H1 (cell line): ENCODE data around the gene ZNF525. TPM values are rescaled to one million over a fixed set of nuclear protein-coding genes. Genes with fewer than 3 reads are reported as not detected.

Experiments used
- CTCF ChIA-PET: fragments of 300-600 bp; sonication (Branson Sonifier 250); formaldehyde crosslinking; loops from one replicate; lab custom pipeline; 2021; ENCODE audit not compliant: partially characterized antibody; lab: Charles Lee
- POLR2A ChIA-PET: fragments of 300-600 bp; sonication (Branson Sonifier 250); formaldehyde crosslinking; loops from one replicate; lab custom pipeline; 2021; ENCODE audit warnings: inconsistent platforms; ENCODE audit not compliant: partially characterized antibody; lab: Charles Lee
- DNase-seq, 2 experiments: peaks; one replicate each; pipeline versions ENCODE4 v3.0.0 to v3.0.0-alpha.2; 2010 to 2022; ENCODE audit warnings: low spot score in 2 of 2, low read depth in 1 of 2, mixed read lengths in 1 of 2
- FAIRE-seq: peaks from 2 replicates; lab custom pipeline; 2011; peaks lifted over from hg19 to GRCh38; lab: Jason Lieb, UNC
- H2AFZ ChIP-seq: 2 replicates; pipeline ENCODE4 v1.8.1; 2012; ENCODE audit warnings: low read length, inconsistent platforms
- H2AK5ac ChIP-seq: 2 replicates; pipeline ENCODE4 v1.6.1; 2013; ENCODE audit warnings: low read depth, low read length
- H2BK120ac ChIP-seq: replicated peaks from 2 replicates; pipeline ENCODE3; 2013; ENCODE audit warnings: low read depth, low read length, inconsistent platforms
- H2BK12ac ChIP-seq: 2 replicates; pipeline ENCODE4 v1.6.1; 2013; ENCODE audit warnings: low read depth, low read length
- H2BK15ac ChIP-seq: 2 replicates; pipeline ENCODE4 v1.6.1; 2013; ENCODE audit warnings: low read length
- H2BK20ac ChIP-seq: 2 replicates; pipeline ENCODE4 v1.6.1; 2013; ENCODE audit warnings: low read length
- H2BK5ac ChIP-seq: 2 replicates; pipeline ENCODE4 v1.6.1; 2013; ENCODE audit warnings: low read depth, low read length
- H3K14ac ChIP-seq: 2 replicates; pipeline ENCODE4 v1.6.1; 2013; ENCODE audit warnings: inconsistent platforms; ENCODE audit not compliant: insufficient read length
- H3K18ac ChIP-seq: 2 replicates; pipeline ENCODE4 v1.6.1; 2013; ENCODE audit warnings: low read length; ENCODE audit errors: extremely low read depth
- H3K23ac ChIP-seq: 2 replicates; pipeline ENCODE4 v1.6.1; 2013; ENCODE audit warnings: inconsistent platforms; ENCODE audit not compliant: insufficient read length
- H3K23me2 ChIP-seq: 2 replicates; pipeline ENCODE4 v1.6.1; 2013; ENCODE audit warnings: low read depth, low read length
- H3K27ac ChIP-seq: 2 replicates; pipeline ENCODE4 v1.6.1; 2011; ENCODE audit warnings: low read depth, low read length, inconsistent platforms
- H3K27me3 ChIP-seq, 4 experiments: replicated peaks in 1 of 4; 1 replicate in 1 of 4; 2 replicates in 3 of 4; pipeline versions ENCODE4 v1.6.1 to v1.8.1; 2011 to 2013; ENCODE audit warnings: low read length in 3 of 4, mild to moderate bottlenecking in 3 of 4, inconsistent platforms in 2 of 4, mixed read lengths in 2 of 4, moderate library complexity in 1 of 4; ENCODE audit not compliant: control insufficient read depth in 3 of 4, insufficient read depth in 3 of 4; ENCODE audit errors: extremely low read depth in 1 of 4
- H3K36me3 ChIP-seq, 4 experiments: 2 replicates each; pipeline versions ENCODE4 v1.6.1 to v1.8.1; 2011 to 2013; ENCODE audit warnings: mild to moderate bottlenecking in 4 of 4, low read length in 3 of 4, moderate library complexity in 2 of 4, control low read depth in 1 of 4, inconsistent platforms in 1 of 4; ENCODE audit not compliant: insufficient read depth in 4 of 4, control insufficient read depth in 2 of 4
- H3K4ac ChIP-seq: replicated peaks from 2 replicates; pipeline ENCODE3; 2013; ENCODE audit warnings: low read length, low read depth, mixed read lengths, inconsistent platforms; ENCODE audit not compliant: insufficient read length
- H3K4me1 ChIP-seq, 4 experiments: replicated peaks in 1 of 4; 1 replicate in 1 of 4; 2 replicates in 3 of 4; pipeline versions ENCODE4 v1.6.1 to v1.8.1; 2011 to 2013; ENCODE audit warnings: low read length in 3 of 4, inconsistent platforms in 2 of 4, mixed read lengths in 1 of 4; ENCODE audit not compliant: insufficient read depth in 4 of 4, control insufficient read depth in 3 of 4
- H3K4me2 ChIP-seq, 2 experiments: 2 replicates each; pipeline versions ENCODE4 v1.6.1 to v1.8.1; 2011 to 2013; ENCODE audit warnings: low read depth in 2 of 2, low read length in 2 of 2, control low read depth in 1 of 2, inconsistent platforms in 1 of 2, mild to moderate bottlenecking in 1 of 2; ENCODE audit not compliant: insufficient read depth in 1 of 2
- H3K4me3 ChIP-seq, 4 experiments: fragments of 200-600, 300-600 bp in 1 of 4; sonication (generic), shearing (Covaris generic), sonication (Bioruptor Twin) in 1 of 4; 2 replicates each; pipeline versions ENCODE4 v1.5.1 to v1.8.1; 2011 to 2016; ENCODE audit warnings: low read length in 4 of 4, low read depth in 3 of 4, control low read depth in 2 of 4, inconsistent platforms in 2 of 4, mild to moderate bottlenecking in 2 of 4, mixed read lengths in 1 of 4, moderate library complexity in 1 of 4; ENCODE audit not compliant: insufficient read depth in 2 of 4; ENCODE audit errors: extremely low read depth in 1 of 4
- H3K56ac ChIP-seq: replicated peaks from 2 replicates; pipeline ENCODE3; 2013; ENCODE audit warnings: low read depth, mild to moderate bottlenecking, mixed read lengths, low read length, inconsistent platforms; ENCODE audit not compliant: insufficient read length
- H3K79me1 ChIP-seq: 2 replicates; pipeline ENCODE4 v1.6.1; 2013; ENCODE audit warnings: low read depth, low read length, control low read depth
- H3K79me2 ChIP-seq, 2 experiments: 2 replicates each; pipeline versions ENCODE4 v1.6.1 to v1.8.1; 2012 to 2013; ENCODE audit warnings: low read length in 2 of 2, mild to moderate bottlenecking in 2 of 2, inconsistent platforms in 1 of 2; ENCODE audit not compliant: insufficient read depth in 2 of 2, control insufficient read depth in 1 of 2
- H3K9ac ChIP-seq, 4 experiments: replicated peaks in 1 of 4; 1 replicate in 1 of 4; 2 replicates in 3 of 4; pipeline versions ENCODE4 v1.6.1 to v1.8.1; 2011 to 2013; ENCODE audit warnings: low read depth in 3 of 4, low read length in 3 of 4, control low read depth in 2 of 4, mild to moderate bottlenecking in 2 of 4, moderate library complexity in 2 of 4, inconsistent platforms in 1 of 4; ENCODE audit errors: extremely low read depth in 1 of 4
- H3K9me3 ChIP-seq, 2 experiments: 2 replicates each; pipeline versions ENCODE4 v1.6.1 to v1.8.1; 2012 to 2013; ENCODE audit warnings: mild to moderate bottlenecking in 2 of 2, moderate library complexity in 2 of 2, control low read depth in 1 of 2, inconsistent platforms in 1 of 2, low read depth in 1 of 2, low read length in 1 of 2, mixed read lengths in 1 of 2; ENCODE audit not compliant: insufficient read depth in 2 of 2
- H4K20me1 ChIP-seq, 2 experiments: replicated peaks in 1 of 2; 2 replicates each; pipeline versions ENCODE3 to v1.8.1; 2011 to 2013; ENCODE audit warnings: inconsistent platforms in 2 of 2, low read length in 2 of 2, mild to moderate bottlenecking in 1 of 2; ENCODE audit not compliant: insufficient read depth in 2 of 2, control insufficient read depth in 1 of 2
- H4K5ac ChIP-seq: 2 replicates; pipeline ENCODE4 v1.6.1; 2013; ENCODE audit warnings: low read length, low read depth, mixed read lengths, inconsistent platforms; ENCODE audit not compliant: insufficient read length
- H4K8ac ChIP-seq: 2 replicates; pipeline ENCODE4 v1.8.0; 2013; ENCODE audit warnings: mild to moderate bottlenecking, moderate library complexity, low read length, inconsistent platforms; ENCODE audit not compliant: insufficient read depth; ENCODE audit errors: extremely low read depth
- H4K91ac ChIP-seq: replicated peaks from 2 replicates; pipeline ENCODE3; 2013; ENCODE audit warnings: low read length, mixed read lengths, inconsistent platforms; ENCODE audit not compliant: insufficient read length
- BACH1 ChIP-seq: IDR thresholded peaks from 2 replicates; pipeline ENCODE4 v1.6.1; 2012; ENCODE audit warnings: low read length, improper control_type of control experiment
- CBX8 ChIP-seq: fragments of 300-800, 300-1000 bp; sonication (generic); IDR thresholded peaks from 2 replicates; pipeline ENCODE4 v1.7.1; 2016; ENCODE audit warnings: low read depth, low read length, borderline replicate concordance
- CHD2 ChIP-seq: IDR thresholded peaks from 2 replicates; pipeline ENCODE4 v1.6.1; 2012; ENCODE audit warnings: low read length, improper control_type of control experiment
- SRF ChIP-seq: IDR thresholded peaks from 2 replicates; pipeline ENCODE4 v1.6.1; 2011; ENCODE audit warnings: mild to moderate bottlenecking, low read depth, low read length, moderate library complexity
- SUZ12 ChIP-seq: fragments of 200-600 bp; sonication (generic); IDR thresholded peaks from 2 replicates; pipeline ENCODE4 v1.6.1; 2012; ENCODE audit warnings: mild to moderate bottlenecking, inconsistent platforms, low read length, moderate library complexity, mixed read lengths
- TCF12 ChIP-seq: IDR thresholded peaks from 2 replicates; pipeline ENCODE4 v1.6.1; 2011; ENCODE audit warnings: low read depth, mild to moderate bottlenecking, low read length
- WGBS, 2 experiments: shearing (Covaris generic) in 1 of 2; methylation state at CpG; one replicate each; pipeline versions ENCODE4 v1.1.6 to v1.1.7; 2013 to 2015; ENCODE audit warnings: low lambda C conversion rate in 2 of 2, mixed read lengths in 2 of 2, inconsistent platforms in 1 of 2, low coverage in 1 of 2, missing lambda C conversion rate in 1 of 2; ENCODE audit not compliant: insufficient replicate concordance in 2 of 2, insufficient coverage in 1 of 2, insufficient read length in 1 of 2; ENCODE audit errors: extremely low coverage in 1 of 2, missing lambda C conversion rate in 1 of 2; 5-methylcytosine and 5-hydroxymethylcytosine counted together
- polyA plus RNA-seq, 7 experiments: library from polyadenylated mRNA; depleted of rRNA in 3 of 7; stranded (reverse) in 5 of 7; unstranded in 2 of 7; fragments of >200 nt in 5 of 7; fragments of 200-250 nt in 2 of 7; gene quantifications; 1 replicate in 5 of 7; 2 replicates in 1 of 7; 4 replicates in 1 of 7; pipeline versions ENCODE4 v1.2.1 to v1.2.3, GENCODE V29; 2011 to 2013; ENCODE audit warnings: missing spikeins in 2 of 7, mixed read lengths in 2 of 7
- total RNA-seq: library from RNA; stranded (reverse); fragmentation: NEBNext Ultra II Directional; extraction: Animal tissue kit (Norgen Biotek cat#: 25700); gene quantifications from 2 replicates; pipeline ENCODE4 v1.2.1, GENCODE V29; 2021

ZNF525 gene
- total and polyA plus RNA-seq, 2 of the 8 experiments (the other 6 are each of a cell fraction or from before 2014, with no cell fraction given), result 8.2 to 63.4 TPM

GRCh38 chr19:53388904-53389303, 23.4 kb downstream of the ZNF525 start:
- no peak for FAIRE-seq
- POLR2A ChIA-PET, result interaction anchor here (0.6 to 1.6 kb wide), 5 partner anchors 10 to 387 kb away, joined by 3 to 5 read pairs (median 3); no protein-coding TSS in a partner anchor
- peaks cover 3 to 5% of the 10 kb centered on the region in 2 experiments; a peak in 3 of 4 replicates for H3K9me3 ChIP-seq

More at GRCh38 chr19:53388904-53389303, 23.4 kb downstream of the ZNF525 start:
- no peaks in the 10 kb centered on the region; the same call in 1 of the 2 replicates for H3K79me1 ChIP-seq
- H4K8ac ChIP-seq, result no peak overlapping the region
- H4K91ac ChIP-seq, result no peak overlapping the region
- no peak overlapping the region for H2BK120ac ChIP-seq
- H3K36me3 ChIP-seq, result peaks cover 0 to 14% (median 5%) of the 10 kb centered on the region in 4 experiments; a peak in 6 of 8 replicates
- WGBS, 2 experiments, result 90% methylated on average over 5 of the region's 5 CpGs; no CpG with 5 or more reads in 1 of the 2 experiments
- H3K18ac ChIP-seq, result no peak overlapping the region
- no peak overlapping the region for H3K23ac ChIP-seq
- H2BK12ac ChIP-seq, result no peak overlapping the region
- H3K4me1 ChIP-seq, result peaks cover 0 to 5% (median 0%) of the 10 kb centered on the region in 4 experiments; a peak in 2 of 7 replicates
- CTCF ChIA-PET, result interaction anchor here (1.3 to 1.6 kb wide), 3 partner anchors 14 to 76 kb away, joined by 3 to 5 read pairs (median 3); no protein-coding TSS in a partner anchor
- H3K27ac ChIP-seq, result no peak overlapping the region
- H2BK15ac ChIP-seq, result no peak overlapping the region
- no peaks in the 10 kb centered on the region for H3K79me2 ChIP-seq
- no peaks in the 10 kb centered on the region for H3K23me2 ChIP-seq
- no peak for DNase-seq
- no peak overlapping the region for H2BK20ac ChIP-seq
- no peak overlapping the region; a peak in 1 of 4 replicates for H3K4me2 ChIP-seq
- no peak overlapping the region for H3K14ac ChIP-seq
- peaks cover 0 to 1% of the 10 kb centered on the region in 2 experiments for H4K20me1 ChIP-seq
- H2AK5ac ChIP-seq, result no peak overlapping the region
- H3K9ac ChIP-seq, result no peak overlapping the region
- H3K4me3 ChIP-seq, result no peak overlapping the region
- no peak overlapping the region for H2AFZ ChIP-seq
- no peak overlapping the region for H3K56ac ChIP-seq
- TF ChIP-seq SRF (no peak), TCF12 (no peak), SUZ12 (no peak), BACH1 (no peak), CHD2 (no peak), CBX8 (no peak)
- TF ChIP-seq, all 59 proteins: peak for 0
- H3K27me3 ChIP-seq, result no peaks in the 10 kb centered on the region
- H2BK5ac ChIP-seq, result no peak overlapping the region
- H4K5ac ChIP-seq, result no peak overlapping the region
- no peak overlapping the region for H3K4ac ChIP-seq
